Thyroid gland (tissue), 4 donors: Measurements from ENCODE around the gene IBSP.

Source experiments
- POLR2A ChIP-seq, 2 donors: fragments of 450-650 bp; IDR thresholded peaks; one replicate each; pipeline ENCODE4 v1.6.1; 2017; ENCODE audit warnings: antibody characterized with exemption in 2 of 2, mild to moderate bottlenecking in 2 of 2, moderate library complexity in 1 of 2
- TF ChIP-seq, protein P1 (sequence below), 6 experiments: fragments of 200-600 bp in 3 of 6; fragments of 450-650 bp in 3 of 6; sonication (generic) in 3 of 6; IDR thresholded peaks; one replicate each; pipeline ENCODE4 v1.5.1; 2016 to 2019; ENCODE audit warnings: antibody characterized with exemption in 6 of 6, mild to moderate bottlenecking in 2 of 6, inconsistent platforms in 1 of 6, moderate library complexity in 1 of 6

DNA sequence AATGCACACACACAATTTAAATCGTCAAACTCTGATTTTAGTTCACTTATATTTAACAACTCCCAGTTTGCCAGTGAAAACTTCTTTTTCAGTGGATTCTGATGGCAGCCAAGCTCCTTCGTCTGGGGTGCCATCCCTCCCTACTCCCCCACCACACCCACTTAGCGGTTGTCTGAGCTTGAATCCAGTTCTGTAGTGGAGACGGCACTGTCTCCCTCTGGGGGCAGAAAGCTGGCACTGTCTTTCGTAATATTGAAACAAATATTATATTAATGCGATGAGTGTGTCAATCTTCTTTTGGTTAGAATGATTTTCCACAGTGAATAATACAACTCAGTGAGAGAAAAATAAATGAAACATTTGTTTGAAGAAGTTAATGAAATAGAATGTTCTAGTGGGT, 38.9 kb downstream of the IBSP start:
- TF ChIP-seq, protein P1, sequence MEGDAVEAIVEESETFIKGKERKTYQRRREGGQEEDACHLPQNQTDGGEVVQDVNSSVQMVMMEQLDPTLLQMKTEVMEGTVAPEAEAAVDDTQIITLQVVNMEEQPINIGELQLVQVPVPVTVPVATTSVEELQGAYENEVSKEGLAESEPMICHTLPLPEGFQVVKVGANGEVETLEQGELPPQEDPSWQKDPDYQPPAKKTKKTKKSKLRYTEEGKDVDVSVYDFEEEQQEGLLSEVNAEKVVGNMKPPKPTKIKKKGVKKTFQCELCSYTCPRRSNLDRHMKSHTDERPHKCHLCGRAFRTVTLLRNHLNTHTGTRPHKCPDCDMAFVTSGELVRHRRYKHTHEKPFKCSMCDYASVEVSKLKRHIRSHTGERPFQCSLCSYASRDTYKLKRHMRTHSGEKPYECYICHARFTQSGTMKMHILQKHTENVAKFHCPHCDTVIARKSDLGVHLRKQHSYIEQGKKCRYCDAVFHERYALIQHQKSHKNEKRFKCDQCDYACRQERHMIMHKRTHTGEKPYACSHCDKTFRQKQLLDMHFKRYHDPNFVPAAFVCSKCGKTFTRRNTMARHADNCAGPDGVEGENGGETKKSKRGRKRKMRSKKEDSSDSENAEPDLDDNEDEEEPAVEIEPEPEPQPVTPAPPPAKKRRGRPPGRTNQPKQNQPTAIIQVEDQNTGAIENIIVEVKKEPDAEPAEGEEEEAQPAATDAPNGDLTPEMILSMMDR (IDR thresholded peaks at IDR 0.05), result no peak
- TF ChIP-seq POLR2A (IDR thresholded peaks at IDR 0.05), result no peak
